DND-41 (cell line): ENCODE data around the gene MRPL17.

Experiments used
- ATAC-seq: fragments of 200-7000 bp; cut with Tn5 transposase; 3 replicates; pipeline ENCODE4 v1.9.1; 2021; ENCODE audit warnings: low read depth; ENCODE audit not compliant: insufficient read depth
- DNase-seq: peaks from one replicate; pipeline ENCODE4 v3.0.0-alpha.2; 2020
- H2AFZ ChIP-seq: 2 replicates; pipeline ENCODE4 v1.6.0; 2012; ENCODE audit warnings: low read depth, low read length
- H3K27ac ChIP-seq: 2 replicates; pipeline ENCODE4 v1.5.1; 2012; ENCODE audit warnings: low read length, inconsistent platforms
- H3K27me3 ChIP-seq: fragments of 200-600 bp; sonication (generic); 2 replicates; pipeline ENCODE4 v1.6.0; 2012; ENCODE audit warnings: low read length, mild to moderate bottlenecking, inconsistent platforms; ENCODE audit not compliant: insufficient read depth, poor library complexity
- H3K36me3 ChIP-seq: 2 replicates; pipeline ENCODE4 v1.5.1; 2012; ENCODE audit warnings: low read length, inconsistent platforms; ENCODE audit not compliant: insufficient read depth
- H3K4me1 ChIP-seq: 2 replicates; pipeline ENCODE4 v1.5.1; 2012; ENCODE audit warnings: mild to moderate bottlenecking, low read length; ENCODE audit not compliant: insufficient read depth
- H3K4me2 ChIP-seq: 2 replicates; pipeline ENCODE4 v1.6.0; 2012; ENCODE audit warnings: mild to moderate bottlenecking, moderate library complexity, low read length, inconsistent platforms; ENCODE audit not compliant: insufficient read depth
- H3K4me3 ChIP-seq, 2 experiments: fragments of 200-600 bp in 1 of 2; shearing (Covaris generic) in 1 of 2; 2 replicates each; pipeline ENCODE4 v1.5.1; 2012 to 2016; ENCODE audit warnings: inconsistent platforms in 2 of 2, low read length in 2 of 2, mild to moderate bottlenecking in 2 of 2, low read depth in 1 of 2, moderate library complexity in 1 of 2
- H3K79me2 ChIP-seq: 2 replicates; pipeline ENCODE4 v1.6.0; 2012; ENCODE audit warnings: low read length, inconsistent platforms; ENCODE audit not compliant: insufficient read depth
- H3K9ac ChIP-seq: 2 replicates; pipeline ENCODE4 v1.6.0; 2012; ENCODE audit warnings: low read depth, mild to moderate bottlenecking, inconsistent platforms, low read length, moderate library complexity
- H3K9me3 ChIP-seq: 2 replicates; pipeline ENCODE4 v1.5.1; 2012; ENCODE audit warnings: low read length, moderate library complexity, mild to moderate bottlenecking, inconsistent platforms; ENCODE audit not compliant: insufficient read depth, severe bottlenecking
- H4K20me1 ChIP-seq: 2 replicates; pipeline ENCODE4 v1.6.0; 2012; ENCODE audit warnings: low read length; ENCODE audit not compliant: insufficient read depth
- EZH2 ChIP-seq: IDR thresholded peaks from 3 replicates; pipeline ENCODE4 v1.6.1; 2012; ENCODE audit warnings: borderline replicate concordance, low read depth, mild to moderate bottlenecking, moderate library complexity, low read length, inconsistent platforms; ENCODE audit not compliant: severe bottlenecking
- TF ChIP-seq, protein P1 (sequence below): IDR thresholded peaks from 2 replicates; pipeline ENCODE4 v1.5.1; 2012; ENCODE audit warnings: borderline replicate concordance, low read length, moderate library complexity, mild to moderate bottlenecking; ENCODE audit not compliant: poor library complexity, severe bottlenecking; ENCODE audit errors: extremely low read depth

Gene MRPL17

GRCh38 chr11:6660712-6661111, 22.4 kb downstream of the MRPL17 start:
- no peak for TF ChIP-seq EZH2
- TF ChIP-seq, protein P1, sequence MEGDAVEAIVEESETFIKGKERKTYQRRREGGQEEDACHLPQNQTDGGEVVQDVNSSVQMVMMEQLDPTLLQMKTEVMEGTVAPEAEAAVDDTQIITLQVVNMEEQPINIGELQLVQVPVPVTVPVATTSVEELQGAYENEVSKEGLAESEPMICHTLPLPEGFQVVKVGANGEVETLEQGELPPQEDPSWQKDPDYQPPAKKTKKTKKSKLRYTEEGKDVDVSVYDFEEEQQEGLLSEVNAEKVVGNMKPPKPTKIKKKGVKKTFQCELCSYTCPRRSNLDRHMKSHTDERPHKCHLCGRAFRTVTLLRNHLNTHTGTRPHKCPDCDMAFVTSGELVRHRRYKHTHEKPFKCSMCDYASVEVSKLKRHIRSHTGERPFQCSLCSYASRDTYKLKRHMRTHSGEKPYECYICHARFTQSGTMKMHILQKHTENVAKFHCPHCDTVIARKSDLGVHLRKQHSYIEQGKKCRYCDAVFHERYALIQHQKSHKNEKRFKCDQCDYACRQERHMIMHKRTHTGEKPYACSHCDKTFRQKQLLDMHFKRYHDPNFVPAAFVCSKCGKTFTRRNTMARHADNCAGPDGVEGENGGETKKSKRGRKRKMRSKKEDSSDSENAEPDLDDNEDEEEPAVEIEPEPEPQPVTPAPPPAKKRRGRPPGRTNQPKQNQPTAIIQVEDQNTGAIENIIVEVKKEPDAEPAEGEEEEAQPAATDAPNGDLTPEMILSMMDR = no peak
- Histone ChIP-seq H3K4me3 (no peak overlapping the region), H3K9me3 (no peaks in the 10 kb centered on the region), H3K27me3 (no peaks in the 10 kb centered on the region), H3K9ac (no peak overlapping the region), H2AFZ (no peak overlapping the region), H4K20me1 (no peaks in the 10 kb centered on the region), H3K36me3 (no peaks in the 10 kb centered on the region), H3K4me1 (no peaks in the 10 kb centered on the region), H3K4me2 (no peak overlapping the region), H3K27ac (no peak overlapping the region), H3K79me2 (no peaks in the 10 kb centered on the region)
- ATAC-seq (no peak), DNase-seq (no peak)

GRCh38 chr11:6658647-6659046, 24.5 kb downstream of the MRPL17 start:
- TF ChIP-seq, protein P1 = no peak
- no peak for TF ChIP-seq EZH2
- Histone ChIP-seq H3K4me1 (no peaks in the 10 kb centered on the region), H3K27me3 (no peaks in the 10 kb centered on the region), H3K9ac (no peak overlapping the region), H3K36me3 (no peaks in the 10 kb centered on the region), H3K4me3 (no peak overlapping the region), H3K9me3 (no peaks in the 10 kb centered on the region), H4K20me1 (no peaks in the 10 kb centered on the region), H3K79me2 (no peaks in the 10 kb centered on the region), H2AFZ (no peak overlapping the region), H3K4me2 (no peak overlapping the region), H3K27ac (no peak overlapping the region)
- ATAC-seq (no peak), DNase-seq (no peak)

DNA sequence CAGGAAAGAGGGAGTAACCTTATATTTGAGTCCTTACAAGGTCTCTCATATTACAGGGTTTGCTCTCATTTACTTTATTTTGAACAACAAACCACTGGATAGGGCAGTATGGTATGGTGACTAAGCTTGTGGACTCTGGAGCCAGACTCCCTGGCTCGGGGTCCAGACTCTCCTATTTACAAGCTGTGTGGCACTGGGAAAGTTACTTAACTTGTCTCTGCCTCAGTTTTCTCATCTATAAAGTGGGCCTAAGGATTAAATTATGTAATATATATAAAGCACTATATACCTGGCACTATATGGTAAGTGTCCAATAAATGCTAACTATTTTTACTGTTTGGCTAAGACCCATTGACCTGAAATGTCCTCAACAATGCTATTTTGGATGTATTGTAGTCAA, 25.8 kb downstream of the MRPL17 start:
- H3K4me1 ChIP-seq = no peaks in the 10 kb centered on the region
- H3K27ac ChIP-seq = no peak overlapping the region
- ATAC-seq (no peak), DNase-seq (no peak)
- no peaks in the 10 kb centered on the region for H3K36me3 ChIP-seq
- H3K4me2 ChIP-seq = no peak overlapping the region
- H3K9ac ChIP-seq = no peak overlapping the region
- no peaks in the 10 kb centered on the region for H4K20me1 ChIP-seq
- TF ChIP-seq EZH2 = no peak
- TF ChIP-seq, protein P1 = no peak
- no peaks in the 10 kb centered on the region for H3K27me3 ChIP-seq
- H3K4me3 ChIP-seq = no peak overlapping the region
- no peaks in the 10 kb centered on the region for H3K79me2 ChIP-seq
- no peaks in the 10 kb centered on the region for H3K9me3 ChIP-seq
- no peak overlapping the region for H2AFZ ChIP-seq

- ATAC-seq (no peak), DNase-seq (no peak)
- no peak for TF ChIP-seq EZH2
- TF ChIP-seq, protein P1 = no peak
- H2AFZ ChIP-seq = no peak overlapping the region
- no peak overlapping the region for H3K27ac ChIP-seq
- H4K20me1 ChIP-seq = no peaks in the 10 kb centered on the region
- H3K4me3 ChIP-seq = no peak overlapping the region
- H3K4me1 ChIP-seq = no peaks in the 10 kb centered on the region
- H3K9ac ChIP-seq = no peak overlapping the region
- H3K9me3 ChIP-seq = no peaks in the 10 kb centered on the region
- H3K36me3 ChIP-seq = no peaks in the 10 kb centered on the region
- no peaks in the 10 kb centered on the region for H3K79me2 ChIP-seq
- H3K4me2 ChIP-seq = no peak overlapping the region
- H3K27me3 ChIP-seq = no peaks in the 10 kb centered on the region
Measured at GRCh38 chr11:6656936-6657335, 26.2 kb downstream of the MRPL17 start.
